Activated B cell treated with CpG ODN at 0.5 μM for 24 hours (primary cell): ENCODE measurements around the gene C1orf105. TPM values are rescaled to one million over a fixed set of nuclear protein-coding genes. Genes with fewer than 3 reads are reported as not detected.

Experiments used
- ATAC-seq: fragments of 200-7000 bp; cut with Tn5 transposase; one replicate; pipeline ENCODE4 v1.10.0; 2021; ENCODE audit warnings: low read depth, mild to moderate bottlenecking, moderate library complexity
- CTCF ChIA-PET: fragments of 350-600 bp; sonication (Branson Sonifier 250); formaldehyde crosslinking; loops from one replicate; lab custom pipeline; 2021; ENCODE audit warnings: antibody characterized with exemption; lab: Charles Lee
- POLR2A ChIA-PET: fragments of 350-600 bp; sonication (Branson Sonifier 250); formaldehyde crosslinking; loops from one replicate; lab custom pipeline; 2021; ENCODE audit warnings: antibody characterized with exemption; lab: Charles Lee
- DNase-seq: peaks from one replicate; pipeline ENCODE4 v3.0.0; 2022
- H3K27ac Mint-ChIP-seq: one replicate; pipeline ENCODE4 v1.8.0; 2020; ENCODE audit warnings: mixed read lengths
- H3K27me3 Mint-ChIP-seq: one replicate; pipeline ENCODE4 v1.8.0; 2021; ENCODE audit warnings: mixed read lengths
- H3K36me3 Mint-ChIP-seq: one replicate; pipeline ENCODE4 v1.8.0; 2021; ENCODE audit warnings: low read depth, mixed read lengths
- H3K4me1 Mint-ChIP-seq: one replicate; pipeline ENCODE4 v1.8.0; 2021; ENCODE audit warnings: mixed read lengths
- H3K4me3 Mint-ChIP-seq: one replicate; pipeline ENCODE4 v1.8.0; 2020; ENCODE audit warnings: mild to moderate bottlenecking, mixed read lengths
- H3K9me3 Mint-ChIP-seq: one replicate; pipeline ENCODE4 v1.8.0; 2020; ENCODE audit warnings: mixed read lengths
- CTCF ChIP-seq: fragments of 200-600 bp; IDR thresholded peaks from one replicate; pipeline ENCODE4 v1.8.0; 2022; ENCODE audit warnings: antibody characterized with exemption, mild to moderate bottlenecking
- intact Hi-C: fragments of 100-400 bp; cut with micrococcal nuclease; formaldehyde crosslinking; loops from one replicate; pipeline ENCODE4 v1.15.1; 2024
- total RNA-seq: library from RNA; stranded (reverse); gene quantifications from 2 replicates; pipeline ENCODE4 v1.2.3, GENCODE V29; 2022

C1orf105 gene
- total RNA-seq, 1 donor from 2014 or later = not detected

DNA sequence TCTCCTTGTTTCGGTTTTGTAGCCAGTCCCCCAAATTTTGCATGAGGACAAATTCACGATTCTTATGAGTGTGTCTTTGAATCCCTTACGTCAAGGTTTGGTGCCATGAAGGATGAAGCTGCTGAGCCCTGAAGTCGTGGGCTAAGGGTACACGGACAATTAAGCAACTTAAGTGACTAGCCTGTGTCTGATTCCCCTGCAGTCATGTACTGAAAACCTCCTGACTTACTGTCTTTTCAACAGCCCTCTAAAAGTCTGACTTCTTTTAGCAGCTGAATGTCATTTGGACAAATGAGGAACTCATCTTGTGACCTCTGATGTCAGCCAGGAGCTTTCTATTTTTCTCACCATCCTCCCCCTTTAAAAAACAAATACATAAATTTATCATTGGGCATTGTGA lies 27.1 kb upstream of the C1orf105 start:
- Mint-ChIP-seq H3K9me3 (no peaks in the 10 kb centered on the region), H3K27ac (peak overlapping the region; percentile 99), H3K4me1 (peaks cover 86% of the 10 kb centered on the region), H3K27me3 (no peaks in the 10 kb centered on the region), H3K36me3 (no peaks in the 10 kb centered on the region), H3K4me3 (peak overlapping the region; percentile 78)
- TF ChIP-seq CTCF = no peak
- CTCF ChIA-PET = interaction anchor here (0.5 to 3.2 kb wide), 5 partner anchors 17 to 425 kb away, joined by 3 to 13 read pairs (median 4); no protein-coding TSS in a partner anchor
- no peak for DNase-seq
- intact Hi-C loops = loop anchor here (5.0 kb wide), 1 partner anchor 424 kb away; no protein-coding TSS in a partner anchor
- ATAC-seq = peak; percentile 38
- POLR2A ChIA-PET = interaction anchor here (0.8 to 11.9 kb wide), 11 partner anchors 15 to 426 kb away, joined by 3 to 248 read pairs (median 5); no protein-coding TSS in a partner anchor

GRCh38 chr1:172394141-172394751 lies 26.2 kb upstream of the C1orf105 start:
- Mint-ChIP-seq H3K27ac (peak overlapping the region; percentile 99), H3K36me3 (no peaks in the 10 kb centered on the region), H3K4me3 (peak overlapping the region; percentile 78), H3K27me3 (no peaks in the 10 kb centered on the region), H3K4me1 (peaks cover 95% of the 10 kb centered on the region), H3K9me3 (no peaks in the 10 kb centered on the region)
- ATAC-seq = peak; percentile 63
- intact Hi-C loops = loop anchor here (1.0 to 5.0 kb wide), 5 partner anchors 36 to 423 kb away; no protein-coding TSS in a partner anchor
- ChIA-PET POLR2A (interaction anchor here (0.7 to 11.9 kb wide), 15 partner anchors 10 to 425 kb away, joined by 3 to 248 read pairs (median 4); no protein-coding TSS in a partner anchor), CTCF (interaction anchor here (0.8 to 3.2 kb wide), 8 partner anchors 13 to 392 kb away, joined by 3 to 13 read pairs (median 4); no protein-coding TSS in a partner anchor)
- TF ChIP-seq CTCF = no peak
- DNase-seq = peak; percentile 36

- H3K27ac Mint-ChIP-seq = peak overlapping the region; percentile 99
- no peaks in the 10 kb centered on the region for H3K9me3 Mint-ChIP-seq
- CTCF ChIA-PET = interaction anchor here (0.8 to 3.2 kb wide), 7 partner anchors 14 to 392 kb away, joined by 3 to 13 read pairs (median 3); no protein-coding TSS in a partner anchor
- H3K27me3 Mint-ChIP-seq = no peaks in the 10 kb centered on the region
- ATAC-seq (no peak), DNase-seq (no peak)
- no peaks in the 10 kb centered on the region for H3K36me3 Mint-ChIP-seq
- peak overlapping the region; percentile 78 for H3K4me3 Mint-ChIP-seq
- POLR2A ChIA-PET = interaction anchor here (0.7 to 11.9 kb wide), 12 partner anchors 11 to 393 kb away, joined by 3 to 248 read pairs (median 4); no protein-coding TSS in a partner anchor
- TF ChIP-seq CTCF = no peak
- H3K4me1 Mint-ChIP-seq = peaks cover 98% of the 10 kb centered on the region
- intact Hi-C loops = loop anchor here (1.0 to 5.0 kb wide), 5 partner anchors 37 to 422 kb away; no protein-coding TSS in a partner anchor
Measured at GRCh38 chr1:172394811-172395210, 25.7 kb upstream of the C1orf105 start.

DNA sequence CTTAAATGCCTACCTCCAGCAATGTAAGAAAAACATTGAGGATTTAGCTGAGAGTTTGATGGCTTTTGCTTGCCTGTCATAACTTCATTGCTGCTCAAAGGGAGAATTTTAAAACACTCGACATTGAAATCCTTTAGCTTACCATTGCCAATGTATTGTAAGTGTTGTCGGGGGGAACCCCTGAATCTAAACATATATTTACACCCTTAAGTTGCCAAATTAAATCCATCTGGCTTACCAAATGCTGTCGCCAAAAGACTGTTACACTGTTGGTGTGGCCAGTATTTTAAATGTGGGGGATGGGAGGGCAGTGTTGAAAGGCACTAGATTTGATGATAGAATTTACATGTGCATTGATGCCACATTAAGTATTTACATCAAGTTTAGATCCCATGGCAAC lies 24.9 kb upstream of the C1orf105 start:
- no peaks in the 10 kb centered on the region for H3K9me3 Mint-ChIP-seq
- H3K4me1 Mint-ChIP-seq = peaks cover 97% of the 10 kb centered on the region
- CTCF ChIA-PET = interaction anchor here (1.6 to 3.2 kb wide), 2 partner anchors 40 to 393 kb away, joined by 3 to 13 read pairs; no protein-coding TSS in a partner anchor
- intact Hi-C loops = no loop called here
- TF ChIP-seq CTCF = no peak
- H3K36me3 Mint-ChIP-seq = no peaks in the 10 kb centered on the region
- no peaks in the 10 kb centered on the region for H3K27me3 Mint-ChIP-seq
- no peak for DNase-seq
- ATAC-seq = no peak
- H3K27ac Mint-ChIP-seq = peak overlapping the region; percentile 99
- H3K4me3 Mint-ChIP-seq = no peak overlapping the region
- POLR2A ChIA-PET = interaction anchor here (0.7 to 11.9 kb wide), 5 partner anchors 10 to 213 kb away, joined by 4 to 248 read pairs (median 5); no protein-coding TSS in a partner anchor

DNA sequence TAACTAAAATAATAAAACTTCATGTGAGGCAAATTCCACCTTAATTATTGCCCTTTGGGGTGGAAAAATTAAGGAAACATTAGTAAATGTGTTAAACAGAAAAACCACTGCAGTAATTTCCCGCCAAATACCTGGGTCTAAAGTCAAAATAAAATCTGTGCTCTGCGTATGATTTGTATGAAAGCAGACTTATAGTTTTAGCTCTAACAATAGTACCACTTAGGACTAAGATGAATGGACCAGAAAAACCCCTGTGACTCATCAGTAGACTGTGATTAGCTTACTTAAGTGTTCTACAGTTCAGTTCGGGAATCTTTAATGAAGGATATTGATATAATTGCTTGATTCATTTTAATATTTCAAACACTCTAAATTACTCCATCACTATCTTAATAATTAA lies 23.3 kb upstream of the C1orf105 start:
- intact Hi-C loops = no loop called here

More for the DNA sequence above, 23.3 kb upstream of the C1orf105 start:
- ATAC-seq (peak; percentile 32), DNase-seq (no peak)
- POLR2A ChIA-PET = interaction anchor here (0.6 to 11.9 kb wide), 9 partner anchors 11 to 307 kb away, joined by 3 to 248 read pairs (median 4); no protein-coding TSS in a partner anchor
- Mint-ChIP-seq H3K36me3 (no peaks in the 10 kb centered on the region), H3K4me1 (peaks cover 81% of the 10 kb centered on the region), H3K27ac (peak overlapping the region; percentile 90), H3K9me3 (no peaks in the 10 kb centered on the region), H3K4me3 (peak overlapping the region; percentile 1), H3K27me3 (no peaks in the 10 kb centered on the region)
- no peak for TF ChIP-seq CTCF
- CTCF ChIA-PET = interaction anchor here (0.9 to 4.7 kb wide), 7 partner anchors 16 to 306 kb away, joined by 3 to 69 read pairs (median 9); no protein-coding TSS in a partner anchor
